Skin epidermis (tissue), 12 donors: Measurements from ENCODE around the gene RAP1GDS1.
"Not testable (repeated sequence)": the region's sequence is repeated elsewhere in the genome, so short reads cannot be mapped to it uniquely, and the experiment has no call there.

Experiments
- H3K27ac ChIP-seq, 21 experiments: fragments of 200-600 bp; sonication (generic) in 11 of 21; one replicate each; pipeline ENCODE4 v1.5.0; 2020; ENCODE audit warnings: mild to moderate bottlenecking in 3 of 21, inconsistent platforms in 2 of 21, moderate library complexity in 2 of 21
- H3K4me3 ChIP-seq, 7 experiments: fragments of 200-600 bp; sonication (generic) in 2 of 7; one replicate each; pipeline ENCODE4 v1.5.0; 2020; ENCODE audit warnings: inconsistent platforms in 2 of 7, mild to moderate bottlenecking in 2 of 7, moderate library complexity in 1 of 7

Gene RAP1GDS1

GRCh38 chr4:98411731-98412130 lies 150.5 kb downstream of the RAP1GDS1 start:
- no peak overlapping the region for H3K4me3 ChIP-seq
- no peak overlapping the region for H3K27ac ChIP-seq

DNA sequence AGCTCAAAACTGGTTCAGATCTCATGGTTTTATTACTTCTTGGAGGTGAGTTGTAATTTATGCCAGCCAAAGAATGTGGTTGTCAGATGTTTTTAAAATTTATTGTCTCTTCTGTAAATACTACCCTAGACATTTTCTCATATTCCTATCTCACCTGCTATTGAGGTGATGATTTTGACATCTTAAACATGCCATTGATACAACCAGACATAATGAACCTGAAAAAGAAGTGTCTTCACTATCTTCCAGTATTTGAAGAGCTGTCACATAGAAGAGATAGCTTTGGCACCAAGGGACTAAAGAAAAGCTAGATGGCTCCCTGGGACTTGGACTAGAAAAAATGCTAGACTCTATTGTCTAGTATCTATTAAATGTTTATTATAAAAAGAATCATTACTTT lies 155.7 kb downstream of the RAP1GDS1 start:
- Histone ChIP-seq H3K4me3 (no peak overlapping the region), H3K27ac (no peak overlapping the region)

- H3K4me3 ChIP-seq, H3K27ac ChIP-seq: not testable (repeated sequence)
Measured at GRCh38 chr4:98420151-98420550, 159.0 kb downstream of the RAP1GDS1 start.

DNA sequence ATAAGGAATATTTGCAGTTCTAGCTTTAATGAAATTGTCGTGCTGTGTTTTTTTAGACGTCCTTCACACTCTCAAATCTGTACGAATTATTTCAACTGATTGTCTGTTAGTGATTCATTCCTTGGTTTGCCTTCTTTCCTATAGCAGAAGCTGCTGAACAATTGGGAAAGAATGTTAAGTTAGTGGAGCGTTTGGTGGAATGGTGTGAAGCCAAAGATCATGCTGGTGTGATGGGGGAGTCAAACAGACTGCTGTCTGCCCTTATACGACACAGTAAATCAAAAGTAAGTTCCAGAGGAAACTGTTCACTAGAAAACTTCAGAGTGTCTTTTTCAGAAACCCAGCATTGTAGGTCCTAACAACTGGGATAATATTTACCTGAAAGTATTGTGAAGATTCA lies 159.9 kb downstream of the RAP1GDS1 start:
- H3K27ac ChIP-seq = no peak overlapping the region

GRCh38 chr4:98423009-98423408 lies 161.8 kb downstream of the RAP1GDS1 start:
- no peak overlapping the region for H3K27ac ChIP-seq

More for the DNA sequence above, 159.9 kb downstream of the RAP1GDS1 start:
- no peak overlapping the region for H3K4me3 ChIP-seq

DNA sequence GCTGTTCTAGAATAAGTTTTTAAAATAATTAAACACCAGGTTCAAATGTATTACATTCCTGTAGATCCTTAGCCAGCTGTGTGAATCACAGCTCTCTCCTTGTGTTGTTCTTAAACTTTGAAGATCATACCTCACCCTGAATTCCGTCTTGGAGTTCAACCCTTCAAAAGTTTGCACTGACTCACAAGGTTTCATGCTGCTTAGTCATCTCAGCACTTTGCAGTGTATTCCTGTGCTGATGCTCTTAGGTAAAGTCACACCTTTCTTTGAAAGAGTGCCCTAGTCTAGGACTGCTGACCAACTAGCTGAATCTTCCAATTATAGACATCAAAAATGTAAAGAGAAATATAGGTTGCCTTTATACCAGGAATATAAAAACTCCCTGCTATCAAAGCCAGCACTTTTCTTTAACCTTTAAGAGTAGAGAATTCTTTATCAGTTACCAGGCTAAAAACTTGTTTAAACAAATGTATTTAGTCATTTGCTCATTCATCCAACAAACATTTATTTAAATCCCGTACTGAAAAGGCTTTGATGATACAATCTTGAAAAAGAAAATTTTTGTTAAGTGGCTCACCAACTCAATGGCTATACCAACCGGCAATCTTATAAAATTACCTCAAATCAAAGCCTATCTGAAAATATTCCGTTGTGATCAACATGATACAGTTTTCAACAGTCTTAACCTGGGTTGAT lies 169.7 kb downstream of the RAP1GDS1 start:
- Histone ChIP-seq H3K27ac (no peak overlapping the region), H3K4me3 (no peak overlapping the region)

More at GRCh38 chr4:98423009-98423408, 161.8 kb downstream of the RAP1GDS1 start:
- no peak overlapping the region for H3K4me3 ChIP-seq

DNA sequence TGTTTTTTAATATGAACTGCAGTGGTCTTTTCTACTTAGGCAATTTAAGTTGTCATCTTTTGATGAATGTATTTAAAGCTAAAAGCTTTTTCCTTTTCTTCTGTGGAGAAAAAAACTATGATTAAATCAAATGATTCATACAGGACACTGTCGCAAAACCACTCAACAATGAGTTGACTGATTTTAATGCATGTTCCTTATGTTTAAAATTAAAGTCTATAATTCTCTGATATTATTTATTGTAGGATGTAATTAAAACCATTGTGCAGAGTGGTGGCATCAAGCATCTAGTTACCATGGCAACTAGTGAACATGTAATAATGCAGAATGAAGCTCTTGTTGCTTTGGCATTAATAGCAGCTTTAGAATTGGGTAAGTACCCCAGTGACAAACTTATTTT lies 172.5 kb downstream of the RAP1GDS1 start:
- Histone ChIP-seq H3K4me3 (no peak overlapping the region), H3K27ac (no peak overlapping the region)

- Histone ChIP-seq H3K4me3 (no peak overlapping the region), H3K27ac (no peak overlapping the region)
Measured at GRCh38 chr4:98434816-98435215, 173.6 kb downstream of the RAP1GDS1 start.

DNA sequence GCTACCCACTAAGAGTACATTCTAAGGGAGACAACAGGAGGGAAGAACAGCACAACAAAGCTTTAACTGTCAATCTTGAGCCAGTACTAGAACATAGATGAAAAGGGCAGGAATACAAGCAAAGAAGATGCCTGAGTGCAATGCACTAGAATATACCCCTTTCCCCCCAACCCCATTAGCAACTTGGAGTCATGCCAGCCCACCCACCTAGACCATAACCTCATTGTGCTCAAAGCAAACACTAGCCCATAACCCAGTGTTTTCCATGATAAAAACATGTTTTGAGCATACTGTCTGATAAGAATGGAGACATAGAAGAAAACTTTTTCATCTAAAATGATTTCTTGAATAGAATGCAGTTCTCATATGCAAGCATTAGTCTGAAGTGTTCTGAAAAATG lies 183.2 kb downstream of the RAP1GDS1 start:
- H3K4me3 ChIP-seq = no peak overlapping the region
- H3K27ac ChIP-seq = no peak overlapping the region

DNA sequence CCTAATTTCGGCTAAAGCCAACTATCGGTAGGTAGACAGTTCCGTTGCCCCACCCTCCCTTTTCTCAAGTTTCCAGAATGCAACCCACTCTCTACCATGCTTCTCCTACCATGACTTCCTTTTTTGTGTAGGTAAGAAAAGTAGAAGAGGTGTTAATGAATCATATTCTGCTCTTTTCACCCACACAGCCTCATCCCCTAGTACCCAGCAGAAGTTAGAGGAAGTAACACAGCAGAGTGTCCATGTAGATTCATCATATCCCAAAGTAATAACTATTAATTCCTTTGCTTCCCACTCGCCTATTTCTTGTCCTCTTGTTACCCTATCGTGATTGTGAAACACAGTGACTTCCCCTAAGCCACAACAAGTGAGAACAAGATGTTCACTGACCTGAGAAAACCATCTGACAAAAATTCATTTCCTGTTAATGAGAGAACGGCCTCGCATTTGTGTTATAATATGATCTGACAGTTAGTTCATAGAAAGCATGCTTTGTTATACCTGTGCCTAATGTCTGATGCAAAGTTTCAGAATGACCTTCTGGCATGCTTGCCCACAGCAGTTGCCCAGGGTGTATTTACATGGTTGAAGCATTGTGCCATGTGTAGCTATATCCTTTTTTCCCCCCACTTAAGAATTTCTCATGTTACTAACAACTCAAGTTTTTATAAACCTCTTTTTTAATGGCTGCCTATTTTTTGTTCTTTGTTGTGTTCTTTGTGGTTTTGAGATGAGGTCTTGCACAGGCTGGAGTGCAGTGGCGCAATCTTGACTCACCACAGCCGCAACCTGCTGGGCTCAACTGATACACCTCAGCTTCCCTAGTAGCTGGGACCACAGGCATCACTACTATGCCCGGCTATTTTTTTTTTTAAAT lies 185.6 kb downstream of the RAP1GDS1 start:
- Histone ChIP-seq H3K27ac (peak overlapping the region in 7 of 21 experiments; percentile 11 to 82 (median 64)), H3K4me3 (no peak overlapping the region)

DNA sequence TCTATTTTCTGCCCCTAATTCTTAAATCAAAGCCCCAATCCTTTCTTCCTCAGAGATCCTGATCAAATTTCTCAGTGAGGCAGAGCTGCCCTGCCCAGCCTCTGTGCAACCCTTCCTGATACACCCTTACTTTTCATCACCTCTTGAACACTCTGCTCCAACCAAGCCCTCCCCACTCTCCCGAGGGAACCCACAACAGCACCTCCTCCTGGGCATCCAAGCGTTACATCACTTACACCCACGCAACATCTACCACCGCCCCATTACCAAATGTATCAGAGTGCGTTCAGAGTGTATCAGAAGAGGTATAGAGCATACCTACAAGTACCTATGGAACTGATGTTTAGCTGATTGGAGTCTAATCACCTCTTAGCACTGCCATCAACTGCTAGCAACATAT lies 186.5 kb downstream of the RAP1GDS1 start:
- H3K27ac ChIP-seq = peak overlapping the region in 5 of 21 experiments; percentile 11 to 82 (median 69)

GRCh38 chr4:98448908-98449307 lies 187.7 kb downstream of the RAP1GDS1 start:
- peak overlapping the region in 1 of 21 experiments; percentile 32 for H3K27ac ChIP-seq

More for the DNA sequence above, 186.5 kb downstream of the RAP1GDS1 start:
- H3K4me3 ChIP-seq = no peak overlapping the region

GRCh38 chr4:98452091-98452490 lies 190.9 kb downstream of the RAP1GDS1 start:
- Histone ChIP-seq H3K27ac (no peak overlapping the region), H3K4me3 (no peak overlapping the region)

More at GRCh38 chr4:98448908-98449307, 187.7 kb downstream of the RAP1GDS1 start:
- H3K4me3 ChIP-seq = no peak overlapping the region

GRCh38 chr4:98457422-98457821 lies 196.2 kb downstream of the RAP1GDS1 start:
- H3K27ac ChIP-seq, H3K4me3 ChIP-seq: not testable (repeated sequence)

- not testable (repeated sequence) for H3K4me3 ChIP-seq, H3K27ac ChIP-seq
Measured at GRCh38 chr4:98461121-98461865, 200.1 kb downstream of the RAP1GDS1 start.

- Histone ChIP-seq H3K4me3 (no peak overlapping the region), H3K27ac (no peak overlapping the region)
Measured at GRCh38 chr4:98462487-98462886, 201.3 kb downstream of the RAP1GDS1 start.

DNA sequence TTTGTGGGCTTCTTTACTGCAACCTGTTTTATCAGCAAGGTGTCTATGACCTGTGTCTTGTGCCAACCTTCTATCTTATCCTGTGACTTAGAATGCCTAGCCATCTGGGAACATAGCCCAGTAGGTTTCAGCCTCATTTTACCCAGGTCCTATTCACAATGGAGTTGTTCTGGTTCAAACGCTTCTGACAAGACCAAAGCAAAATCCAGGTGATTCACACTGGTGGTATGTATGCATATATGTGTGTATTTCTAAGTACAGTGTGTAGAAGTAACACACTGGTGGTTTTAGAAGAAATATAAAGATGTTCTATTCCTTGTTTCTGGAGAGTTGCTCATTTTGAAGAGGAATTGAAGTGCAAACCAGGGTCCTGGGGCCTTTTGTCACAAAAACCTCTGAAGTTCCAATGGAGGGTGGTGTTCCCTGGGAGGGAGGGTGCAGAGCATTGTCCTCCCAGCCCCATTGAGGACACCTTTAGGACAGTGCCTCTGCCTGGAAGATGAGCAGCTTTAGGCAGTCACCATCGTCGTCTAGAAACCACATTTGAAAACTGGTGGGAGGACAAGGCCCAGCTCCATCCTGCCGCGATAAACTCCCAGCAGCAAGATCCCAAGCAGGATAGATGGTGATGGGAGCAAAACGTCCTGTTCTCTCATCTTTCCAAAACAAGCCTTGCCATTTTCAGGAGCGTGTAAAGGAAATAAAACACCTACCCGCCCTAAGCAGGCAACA lies 205.8 kb downstream of the RAP1GDS1 start:
- no peak overlapping the region for H3K27ac ChIP-seq
- no peak overlapping the region for H3K4me3 ChIP-seq

DNA sequence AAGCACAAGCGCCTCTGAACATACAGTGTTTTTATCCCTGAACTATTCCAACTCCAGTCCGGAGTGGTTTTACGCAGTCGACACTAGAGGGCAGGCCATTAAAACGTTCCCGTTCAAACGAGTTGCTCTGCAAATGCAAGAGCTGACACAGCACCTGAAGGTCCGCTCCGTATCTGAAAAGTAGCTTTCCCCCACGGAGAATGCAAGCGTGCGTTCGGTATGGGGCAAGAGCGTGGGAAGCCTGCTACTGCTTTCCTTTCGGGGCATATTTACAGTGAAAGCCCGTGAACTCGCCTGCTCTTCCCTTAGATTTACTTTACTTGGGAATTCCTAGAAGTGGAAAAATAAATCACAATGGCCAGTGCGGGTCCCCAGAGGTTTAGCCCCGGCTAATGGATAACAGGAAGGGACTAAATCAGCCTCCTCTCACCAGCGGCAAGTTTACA lies 206.5 kb downstream of the RAP1GDS1 start:
- H3K27ac ChIP-seq = peak overlapping the region in 1 of 21 experiments; percentile 32

GRCh38 chr4:98468709-98469108 lies 207.5 kb downstream of the RAP1GDS1 start:
- H3K27ac ChIP-seq = peak overlapping the region in 2 of 21 experiments; percentile 12 to 19
- H3K4me3 ChIP-seq = no peak overlapping the region

More for the DNA sequence above, 206.5 kb downstream of the RAP1GDS1 start:
- H3K4me3 ChIP-seq = peak overlapping the region; percentile 12 to 30 (median 22)
